Esophagus muscularis mucosa (tissue), 3 donors: ENCODE measurements around the gene KRT8.
"Not testable (repeated sequence)": the region's sequence is repeated elsewhere in the genome, so short reads cannot be mapped to it uniquely, and the experiment has no call there.

Source experiments
- CTCF ChIP-seq, 3 experiments: fragments of 200-600 bp in 2 of 3; fragments of 450-650 bp in 1 of 3; sonication (generic) in 2 of 3; IDR thresholded peaks; one replicate each; pipeline ENCODE4 v1.5.1; 2017 to 2019; ENCODE audit warnings: antibody characterized with exemption in 3 of 3, mild to moderate bottlenecking in 2 of 3, moderate library complexity in 1 of 3
- POLR2A ChIP-seq: fragments of 450-650 bp; IDR thresholded peaks from one replicate; pipeline ENCODE4 v1.6.1; 2017; ENCODE audit warnings: antibody characterized with exemption, moderate library complexity, mild to moderate bottlenecking, low read depth

- TF ChIP-seq POLR2A; CTCF (IDR thresholded peaks at IDR 0.05): not testable (repeated sequence)
These were observed 48.8 kb downstream of the KRT8 start for GRCh38 chr12:52856077-52856476.
